HCT116 (cell line): Measurements from ENCODE around the gene CLIC6. TPM values are rescaled to one million over a fixed set of nuclear protein-coding genes. Genes with fewer than 3 reads are reported as not detected.

Experiments used
- ATAC-seq: fragments of 200-7000 bp; cut with Tn5 transposase; 2 replicates; pipeline ENCODE4 v1.9.1; 2020; ENCODE audit warnings: mild to moderate bottlenecking, moderate library complexity
- BruUV-seq: library from RNA; stranded (reverse); fragments of 400-500 nt; replicated peaks from 2 replicates; lab custom pipeline; 2021; lab: Mats Ljungman, UMichigan
- CTCF ChIA-PET: fragments of 300-600 bp; sonication (Branson Sonifier 250); formaldehyde crosslinking; loops from one replicate; lab custom pipeline; 2021; ENCODE audit warnings: antibody characterized with exemption; lab: Charles Lee
- POLR2A ChIA-PET: fragments of 300-600, 350-600 bp; sonication (Branson Sonifier 250); formaldehyde crosslinking; loops from one replicate; lab custom pipeline; 2021; ENCODE audit warnings: antibody characterized with exemption; lab: Charles Lee
- RAD21 ChIA-PET, 2 experiments: fragments of 300-600 bp; sonication (Branson Sonifier 250); formaldehyde crosslinking; loops; one replicate each; lab custom pipeline; 2023; ENCODE audit warnings: low total read pairs in 2 of 2; ENCODE audit not compliant: uncharacterized antibody in 2 of 2, unreplicated experiment in 2 of 2, low non-redundant PET in 1 of 2; lab: Charles Lee
- DNase-seq: peaks from one replicate; pipeline ENCODE4 v3.0.0-alpha.2; 2010; ENCODE audit warnings: low read depth, low spot score
- H2AFZ ChIP-seq: fragments of 200-600 bp; shearing (Covaris generic), sonication (generic); 2 replicates; pipeline ENCODE4 v1.6.1; 2017; ENCODE audit warnings: low read depth, mixed run types, mixed read lengths, antibody characterized with exemption, low read length; ENCODE audit not compliant: poor library complexity, severe bottlenecking
- H3K27ac ChIP-seq: 2 replicates; pipeline ENCODE4 v1.5.1; 2012; ENCODE audit warnings: low read depth, low read length
- H3K27me3 ChIP-seq: fragments of 200-600 bp; sonication (generic); 2 replicates; pipeline ENCODE4 v1.6.1; 2016; ENCODE audit warnings: mixed run types, low read length, mixed read lengths; ENCODE audit not compliant: insufficient read depth
- H3K36me3 ChIP-seq, 2 experiments: fragments of 200-500 bp in 1 of 2; fragments of 200-600 bp in 1 of 2; sonication (Bioruptor generic) in 1 of 2; sonication (generic) in 1 of 2; 2 replicates each; pipeline versions ENCODE4 v1.5.1 to v1.6.1; 2014 to 2016; ENCODE audit warnings: low read length in 2 of 2, inconsistent platforms in 1 of 2, mixed read lengths in 1 of 2, mixed run types in 1 of 2; ENCODE audit not compliant: insufficient read depth in 2 of 2, control insufficient read depth in 1 of 2
- H3K4me1 ChIP-seq, 2 experiments: fragments of 200-600 bp in 1 of 2; sonication (generic) in 1 of 2; 2 replicates each; pipeline versions ENCODE4 v1.5.1 to v1.6.1; 2012 to 2017; ENCODE audit warnings: low read length in 2 of 2, inconsistent platforms in 1 of 2, mild to moderate bottlenecking in 1 of 2, mixed read lengths in 1 of 2, mixed run types in 1 of 2, moderate library complexity in 1 of 2; ENCODE audit not compliant: insufficient read depth in 2 of 2, control insufficient read depth in 1 of 2
- H3K4me2 ChIP-seq: fragments of 200-600 bp; sonication (generic); 2 replicates; pipeline ENCODE4 v1.6.1; 2017; ENCODE audit warnings: mixed run types, low read length, mixed read lengths
- H3K4me3 ChIP-seq, 2 experiments: fragments of 200-600 bp in 1 of 2; sonication (generic) in 1 of 2; replicated peaks in 1 of 2; 2 replicates each; pipeline ENCODE4 v1.5.1; 2011 to 2016; ENCODE audit warnings: low read length in 2 of 2, control low read depth in 1 of 2, low read depth in 1 of 2, mild to moderate bottlenecking in 1 of 2, mixed read lengths in 1 of 2, mixed run types in 1 of 2
- H3K79me2 ChIP-seq: fragments of 200-600 bp; sonication (generic); 2 replicates; pipeline ENCODE4 v1.6.1; 2017; ENCODE audit warnings: mild to moderate bottlenecking, mixed run types, low read length, moderate library complexity, mixed read lengths; ENCODE audit not compliant: insufficient read depth
- H3K9ac ChIP-seq: fragments of 200-600 bp; sonication (generic); 2 replicates; pipeline ENCODE4 v1.6.1; 2016; ENCODE audit warnings: low read length, mixed read lengths
- H3K9me2 ChIP-seq: fragments of 200-600 bp; sonication (generic), shearing (Covaris generic); 2 replicates; pipeline ENCODE4 v1.6.1; 2017; ENCODE audit warnings: mixed run types, mild to moderate bottlenecking, moderate library complexity; ENCODE audit not compliant: insufficient read depth
- H3K9me3 ChIP-seq, 2 experiments: fragments of 200-500 bp in 1 of 2; fragments of 200-600 bp in 1 of 2; sonication (Bioruptor generic) in 1 of 2; sonication (generic) in 1 of 2; 2 replicates each; pipeline ENCODE4 v1.6.1; 2014 to 2017; ENCODE audit warnings: low read length in 2 of 2, mixed read lengths in 2 of 2, inconsistent platforms in 1 of 2, low read depth in 1 of 2, mild to moderate bottlenecking in 1 of 2, mixed run types in 1 of 2, moderate library complexity in 1 of 2; ENCODE audit not compliant: control insufficient read depth in 1 of 2, insufficient read depth in 1 of 2
- H4K20me1 ChIP-seq: fragments of 200-600 bp; sonication (generic), shearing (Covaris generic); 2 replicates; pipeline ENCODE4 v1.6.1; 2017; ENCODE audit warnings: mixed run types, mild to moderate bottlenecking, moderate library complexity; ENCODE audit not compliant: insufficient read depth
- ATF3 ChIP-seq: IDR thresholded peaks from 2 replicates; pipeline ENCODE4 v1.6.1; 2012
- CEBPB ChIP-seq: IDR thresholded peaks from 2 replicates; pipeline ENCODE4 v1.6.1; 2012; ENCODE audit warnings: low read depth
- CTCF ChIP-seq, 3 experiments: fragments of 200-600 bp in 1 of 3; sonication (generic) in 1 of 3; IDR thresholded peaks in 2 of 3; conservative IDR thresholded peaks in 1 of 3; 2 replicates each; pipeline ENCODE4 v1.5.1; 2012 to 2017; ENCODE audit warnings: low read depth in 2 of 3, low read length in 2 of 3, antibody characterized with exemption in 1 of 3, borderline replicate concordance in 1 of 3, control low read depth in 1 of 3, mild to moderate bottlenecking in 1 of 3, mixed read lengths in 1 of 3, mixed run types in 1 of 3, moderate library complexity in 1 of 3; ENCODE audit not compliant: insufficient read depth in 1 of 3
- EGR1 ChIP-seq: IDR thresholded peaks from 2 replicates; pipeline ENCODE4 v1.6.1; 2012; ENCODE audit warnings: low read depth
- ELF1 ChIP-seq: IDR thresholded peaks from 2 replicates; pipeline ENCODE4 v1.6.1; 2012; ENCODE audit warnings: low read depth, borderline replicate concordance
- EZH2 ChIP-seq: fragments of 200-600 bp; sonication (generic); IDR thresholded peaks from 2 replicates; pipeline ENCODE4 v1.6.1; 2017; ENCODE audit warnings: antibody characterized with exemption, mixed run types
- EZH2phosphoT487 ChIP-seq: fragments of 200-600 bp; IDR thresholded peaks from 2 replicates; pipeline ENCODE4 v1.6.1; 2018; ENCODE audit warnings: antibody characterized with exemption, borderline replicate concordance
- FOSL1 ChIP-seq: IDR thresholded peaks from 2 replicates; pipeline ENCODE4 v1.6.1; 2012; ENCODE audit warnings: low read depth
- JUND ChIP-seq: IDR thresholded peaks from 2 replicates; pipeline ENCODE4 v1.6.1; 2012
- POLR2A ChIP-seq: IDR thresholded peaks from 2 replicates; pipeline ENCODE4 v1.7.0; 2011; ENCODE audit warnings: borderline replicate concordance; ENCODE audit not compliant: insufficient read depth, insufficient read length; ENCODE audit errors: extremely low read depth
- POLR2AphosphoS5 ChIP-seq: IDR thresholded peaks from 2 replicates; pipeline ENCODE4 v1.6.1; 2011; ENCODE audit warnings: mild to moderate bottlenecking, low read depth, low read length, moderate library complexity
- RAD21 ChIP-seq: IDR thresholded peaks from 2 replicates; pipeline ENCODE4 v1.6.1; 2012; ENCODE audit warnings: low read depth, mild to moderate bottlenecking
- SP1 ChIP-seq: IDR thresholded peaks from 2 replicates; pipeline ENCODE4 v1.6.1; 2012; ENCODE audit warnings: low read depth
- TCF7L2 ChIP-seq: IDR thresholded peaks from 2 replicates; pipeline ENCODE4 v1.7.0; 2011; ENCODE audit warnings: borderline replicate concordance, inconsistent platforms; ENCODE audit not compliant: insufficient read depth, insufficient read length; ENCODE audit errors: extremely low read depth
- ZBTB33 ChIP-seq: IDR thresholded peaks from 2 replicates; pipeline ENCODE4 v1.6.1; 2011; ENCODE audit warnings: mild to moderate bottlenecking, low read length, moderate library complexity; ENCODE audit not compliant: insufficient replicate concordance; ENCODE audit errors: extremely low read depth
- ZFX ChIP-seq: fragments of 450-650 bp; IDR thresholded peaks from 2 replicates; pipeline ENCODE4 v1.6.1; 2017
- intact Hi-C: fragments of 100-400 bp; cut with micrococcal nuclease; formaldehyde crosslinking; loops from 2 replicates; pipeline ENCODE4 v1.10.0; 2022
- total RNA-seq: library from RNA; stranded (reverse); gene quantifications from one replicate; pipeline ENCODE4 v1.2.1, GENCODE V29; 2021; ENCODE audit not compliant: unreplicated experiment

CLIC6 gene
- total RNA-seq, 1 experiment from 2014 or later, result 0.05 TPM

GRCh38 chr21:34765619-34766018 lies 96.8 kb downstream of the CLIC6 start:
- RAD21 ChIA-PET, result no interaction called here
- Histone ChIP-seq H3K4me2 (no peak overlapping the region), H3K9me3 (no peaks in the 10 kb centered on the region), H3K27me3 (no peaks in the 10 kb centered on the region), H3K4me3 (no peak overlapping the region), H3K4me1 (peaks cover 0 to 4% of the 10 kb centered on the region in 2 experiments; a peak in 2 of 4 replicates), H4K20me1 (no peaks in the 10 kb centered on the region), H2AFZ (no peak overlapping the region), H3K9ac (no peak overlapping the region), H3K27ac (no peak overlapping the region), H3K79me2 (no peaks in the 10 kb centered on the region), H3K36me3 (no peaks in the 10 kb centered on the region), H3K9me2 (no peaks in the 10 kb centered on the region; the same call in 1 of the 2 replicates)
- POLR2A ChIA-PET, result no interaction called here
- CTCF ChIA-PET, result no interaction called here
- intact Hi-C loops, result no loop called here
- BruUV-seq, result no TSS peak
- TF ChIP-seq EGR1, result no peak
- no peak for TF ChIP-seq ZBTB33
- no peak for TF ChIP-seq RAD21
- TF ChIP-seq TCF7L2, result no peak
- DNase-seq (no peak), ATAC-seq (no peak)

GRCh38 chr21:34766862-34767261 lies 98.1 kb downstream of the CLIC6 start:
- BruUV-seq, result no TSS peak
- no peaks in the 10 kb centered on the region for H3K36me3 ChIP-seq
- no peak for TF ChIP-seq JUND
- no peak for TF ChIP-seq ZBTB33
- TF ChIP-seq EZH2phosphoT487, result no peak
- no peak for TF ChIP-seq ATF3
- TF ChIP-seq CTCF (IDR thresholded peaks at IDR 0.05 in 2 of 3, conservative IDR thresholded peaks at IDR 0.05 in 1 of 3; ENCODE audit: borderline replicate concordance in 1 of 3, insufficient read depth in 1 of 3, low read depth in 2 of 3, low read length in 2 of 3), result no peak
- no peak for TF ChIP-seq SP1
- TF ChIP-seq RAD21, result no peak
- TF ChIP-seq ZFX, result no peak
- no peak for TF ChIP-seq POLR2A
- TF ChIP-seq EZH2, result no peak
- no peak for TF ChIP-seq POLR2AphosphoS5
- no peak for TF ChIP-seq FOSL1
- no peak for TF ChIP-seq ELF1
- no peak for TF ChIP-seq CEBPB

More at GRCh38 chr21:34766862-34767261, 98.1 kb downstream of the CLIC6 start:
- no peak overlapping the region for H3K4me3 ChIP-seq
- no peak overlapping the region for H3K27ac ChIP-seq
- ATAC-seq (no peak), DNase-seq (no peak)
- H4K20me1 ChIP-seq, result no peaks in the 10 kb centered on the region
- H3K4me1 ChIP-seq, result peaks cover 10 to 13% of the 10 kb centered on the region in 2 experiments; a peak in 3 of 4 replicates
- ChIA-PET RAD21 (no interaction called here), POLR2A (no interaction called here), CTCF (no interaction called here)
- no peaks in the 10 kb centered on the region for H3K9me3 ChIP-seq
- no peaks in the 10 kb centered on the region for H3K27me3 ChIP-seq
- H3K79me2 ChIP-seq, result no peaks in the 10 kb centered on the region
- intact Hi-C loops, result no loop called here
- no peak overlapping the region for H2AFZ ChIP-seq
- no peak overlapping the region for H3K9ac ChIP-seq
- no peaks in the 10 kb centered on the region; the same call in 1 of the 2 replicates for H3K9me2 ChIP-seq
- no peak overlapping the region for H3K4me2 ChIP-seq
